Ramos (cell line): Measurements from ENCODE around the gene MCL1.
"Not testable (repeated sequence)": the region's sequence is repeated elsewhere in the genome, so short reads cannot be mapped to it uniquely, and the experiment has no call there.

Source experiments
- in situ Hi-C: fragments of 300-500 bp; cut with MboI; formaldehyde crosslinking; loops from one replicate; pipeline ENCODE4 v1.14.3; 2022; ENCODE audit warnings: low sequenced_read_pairs; ENCODE audit not compliant: unreplicated experiment

Gene MCL1

DNA sequence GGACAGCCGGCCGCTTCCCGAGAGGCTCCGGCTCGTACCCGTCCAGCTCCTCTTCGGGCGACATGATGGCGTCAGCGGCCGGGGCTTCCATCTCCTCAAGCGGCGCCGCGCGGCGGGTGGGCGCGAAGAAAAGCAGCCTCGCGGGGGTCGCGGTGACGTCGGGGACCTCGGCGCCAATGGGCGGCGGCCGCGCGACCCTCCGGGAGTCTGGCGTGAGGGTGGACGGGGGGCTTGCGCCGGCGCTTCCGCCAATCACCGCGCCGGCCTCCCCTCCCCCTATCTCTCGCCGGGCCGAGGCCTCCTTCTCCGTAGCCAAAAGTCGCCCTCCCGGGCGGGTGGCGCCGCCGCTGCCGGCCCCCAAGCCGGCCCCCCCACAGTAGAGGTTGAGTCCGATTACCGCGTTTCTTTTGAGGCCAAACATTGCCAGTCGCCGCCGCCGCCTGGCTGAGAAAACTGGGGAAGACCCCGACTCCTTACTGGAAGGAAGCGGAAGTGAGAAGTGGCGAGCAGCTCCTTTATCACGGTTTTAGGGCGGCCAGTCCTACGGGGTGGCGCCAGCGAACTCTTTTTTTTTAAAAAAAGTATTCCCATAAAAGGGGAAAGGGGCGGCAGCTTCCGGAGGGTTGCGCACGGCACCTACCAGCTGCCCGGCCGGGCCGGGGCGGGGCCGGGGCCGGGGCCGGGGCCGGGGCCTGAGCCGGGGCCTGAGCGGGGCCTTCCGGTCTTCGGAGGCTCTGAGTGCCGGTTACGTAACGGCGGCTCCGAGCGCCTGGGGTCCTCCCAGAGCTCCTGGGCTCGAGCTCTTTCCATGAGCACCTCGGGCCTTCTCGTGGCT, at the start of gene MCL1:
MCL1 (minus strand) TSS at position 501 of the 835 bp plus-strand sequence; CDS start at position 421, 80 bp downstream.
- in situ Hi-C loops: no loop called here

GRCh38 chr1:150628766-150629114, 49.3 kb upstream of the MCL1 start:
- in situ Hi-C loops: no loop called here

GRCh38 chr1:150627826-150628410, 48.5 kb upstream of the MCL1 start:
- in situ Hi-C loops: no loop called here

DNA sequence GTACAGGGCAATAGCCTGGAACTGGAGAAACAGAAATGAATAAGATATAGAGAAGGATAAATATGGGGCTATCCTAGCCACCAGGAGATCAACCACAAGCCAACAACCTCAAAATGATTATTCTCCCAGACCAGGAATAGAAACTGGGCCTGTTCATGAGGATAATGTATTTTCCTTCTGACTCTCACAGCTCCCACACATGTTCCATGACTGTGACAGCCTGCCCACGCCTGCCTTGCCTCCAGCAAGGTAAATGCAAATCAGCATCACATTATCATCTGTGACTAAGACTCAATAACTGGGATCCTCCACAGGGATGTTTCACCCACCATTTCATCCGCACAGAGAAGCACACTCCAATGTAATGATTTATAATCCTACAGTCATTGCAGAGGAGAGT, 46.7 kb upstream of the MCL1 start:
- in situ Hi-C loops: no loop called here

DNA sequence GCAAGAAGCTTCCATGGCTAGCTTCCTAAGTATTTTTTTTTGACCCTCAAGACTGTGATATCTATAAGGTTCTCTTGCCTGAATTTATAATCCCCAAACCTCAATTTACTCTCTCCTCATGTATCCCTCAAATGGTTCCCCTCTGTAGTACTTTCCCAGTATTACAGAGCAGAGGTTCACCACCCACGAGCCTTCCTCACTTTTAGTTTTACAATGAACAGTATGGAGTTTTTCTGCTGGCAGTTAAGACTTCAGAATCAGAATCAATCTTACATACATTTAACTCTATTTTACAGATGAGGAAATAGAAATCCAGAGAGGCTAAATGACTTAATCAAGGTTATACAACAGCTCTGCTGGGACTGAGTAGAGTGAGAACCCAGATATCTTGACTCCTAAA, 45.1 kb upstream of the MCL1 start:
- in situ Hi-C loops: not testable (repeated sequence)

DNA sequence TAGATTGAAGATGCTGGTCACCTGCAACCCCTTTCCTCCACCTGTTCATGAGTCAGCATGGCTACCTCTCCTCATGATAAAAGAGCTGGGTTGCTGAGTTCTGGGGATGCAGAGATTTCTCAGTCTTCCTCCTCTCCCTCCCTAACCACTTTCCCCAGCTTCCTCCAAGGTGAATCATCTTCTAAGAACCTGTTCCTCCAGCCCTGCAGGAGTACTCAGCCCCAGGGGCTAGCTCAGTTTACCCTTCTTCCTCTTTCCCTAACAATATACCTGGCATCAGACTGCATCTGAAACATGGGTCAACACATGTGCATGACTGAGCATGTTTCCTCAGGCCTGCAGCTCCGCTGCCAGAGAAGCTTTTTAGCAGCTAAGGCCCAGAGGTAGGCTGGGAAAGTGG, 44.7 kb upstream of the MCL1 start:
- in situ Hi-C loops: not testable (repeated sequence)

GRCh38 chr1:150622303-150622975, 43.0 kb upstream of the MCL1 start:
- in situ Hi-C loops: no loop called here

DNA sequence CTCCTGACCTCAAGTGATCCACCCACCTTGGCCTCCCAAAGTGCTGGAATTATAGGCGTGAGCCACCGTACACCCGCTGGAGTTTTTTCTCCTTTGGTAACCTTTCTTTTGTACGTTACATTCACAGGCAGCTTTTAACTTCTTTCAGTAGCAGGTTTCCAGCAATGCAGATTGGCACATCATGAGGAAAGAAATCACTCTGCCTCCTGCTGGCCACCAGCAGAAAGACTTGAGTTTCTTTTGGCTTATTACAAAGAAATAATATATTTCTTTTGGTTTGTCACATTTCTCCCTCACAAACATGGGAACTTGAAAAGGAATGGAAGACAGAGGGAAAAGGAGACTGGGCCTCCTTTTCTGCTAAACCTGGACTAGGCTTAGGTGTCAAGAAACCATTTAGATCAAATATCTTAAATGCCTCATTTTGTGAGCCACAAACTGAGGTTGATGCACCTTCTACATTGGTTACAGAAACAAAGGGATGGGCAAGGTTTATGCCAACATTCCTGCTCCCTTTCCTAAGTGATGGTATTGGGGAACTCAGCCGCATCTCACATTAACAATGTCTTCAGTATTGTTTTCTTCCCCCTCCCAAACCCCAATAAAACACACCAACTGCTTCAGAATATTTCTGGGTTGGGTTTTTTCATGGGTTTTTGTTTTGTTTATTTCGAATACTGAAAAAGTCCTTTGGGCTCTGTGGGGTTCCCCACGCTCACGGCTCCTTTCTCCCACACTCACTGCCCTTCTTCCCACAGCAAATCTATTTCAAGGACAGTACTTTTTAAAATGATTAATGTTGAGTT, 42.3 kb upstream of the MCL1 start:
- in situ Hi-C loops: no loop called here

DNA sequence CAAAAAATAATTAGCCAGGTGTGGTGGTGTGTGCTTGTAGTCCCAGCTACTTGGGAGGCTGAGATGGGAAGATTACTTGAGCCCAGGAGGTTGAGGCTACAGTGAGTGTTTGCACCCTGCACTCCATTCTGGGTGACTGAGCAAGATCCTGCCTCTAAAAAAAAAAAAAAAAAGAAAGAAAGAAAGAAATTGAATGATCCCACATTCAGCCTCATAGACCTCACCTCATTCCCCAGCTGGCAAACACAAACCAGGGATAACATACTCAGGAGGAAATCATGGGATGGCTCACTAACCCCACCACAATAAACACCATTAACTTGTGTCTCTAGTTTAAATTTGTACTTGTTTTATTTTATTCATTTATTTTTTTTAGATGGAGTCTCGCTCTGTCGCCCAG, 41.5 kb upstream of the MCL1 start:
- in situ Hi-C loops: no loop called here

DNA sequence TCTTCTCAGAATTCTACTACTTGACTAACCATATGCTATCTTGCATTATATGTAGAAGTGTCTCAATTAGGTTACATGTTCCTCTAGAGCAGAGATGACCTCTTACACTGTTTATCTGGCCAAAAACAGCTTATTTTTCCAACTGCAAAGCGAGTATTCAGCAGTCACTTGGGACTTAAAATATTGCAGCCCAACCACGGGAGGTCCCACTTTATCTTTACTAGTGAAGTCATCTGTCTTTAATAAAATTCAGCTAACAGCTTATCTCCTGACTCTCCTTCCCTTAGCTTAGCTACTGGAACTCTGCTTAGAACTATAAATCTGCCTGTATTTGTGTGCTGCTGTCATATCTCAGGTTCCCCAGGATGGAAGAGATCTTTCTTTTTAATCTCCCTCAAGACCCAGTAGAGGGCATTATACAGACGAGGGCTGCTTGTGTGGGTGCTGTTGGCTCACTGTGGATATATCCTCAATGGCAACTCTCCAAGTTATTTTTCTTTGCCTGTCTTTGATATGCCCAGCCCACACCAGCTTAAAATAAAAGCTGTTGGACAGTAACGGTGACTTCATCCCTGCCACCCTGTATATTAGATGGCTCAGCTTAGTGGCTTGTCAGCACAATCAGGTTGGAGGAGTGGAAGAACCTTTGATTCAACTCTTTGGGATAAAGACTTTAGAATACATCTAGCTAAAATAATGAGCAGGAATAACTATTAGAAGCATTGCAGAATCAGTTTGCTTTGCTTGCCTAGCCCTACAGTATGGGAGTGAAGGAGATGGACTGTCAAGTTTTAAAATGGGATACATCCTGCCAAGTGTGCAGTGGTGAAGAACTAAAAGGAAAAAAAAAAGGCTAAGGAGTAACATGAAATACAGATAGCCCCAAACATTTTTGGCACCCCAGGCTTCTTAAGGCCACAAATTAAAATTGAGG, 40.4 kb upstream of the MCL1 start:
- in situ Hi-C loops: loop anchor here (5.0 kb wide), 1 partner anchor 58 kb away; no protein-coding TSS in a partner anchor

- in situ Hi-C loops: loop anchor here (5.0 kb wide), 1 partner anchor 53 kb away; no protein-coding TSS in a partner anchor
Measured at GRCh38 chr1:150615346-150616201, 36.2 kb upstream of the MCL1 start.

DNA sequence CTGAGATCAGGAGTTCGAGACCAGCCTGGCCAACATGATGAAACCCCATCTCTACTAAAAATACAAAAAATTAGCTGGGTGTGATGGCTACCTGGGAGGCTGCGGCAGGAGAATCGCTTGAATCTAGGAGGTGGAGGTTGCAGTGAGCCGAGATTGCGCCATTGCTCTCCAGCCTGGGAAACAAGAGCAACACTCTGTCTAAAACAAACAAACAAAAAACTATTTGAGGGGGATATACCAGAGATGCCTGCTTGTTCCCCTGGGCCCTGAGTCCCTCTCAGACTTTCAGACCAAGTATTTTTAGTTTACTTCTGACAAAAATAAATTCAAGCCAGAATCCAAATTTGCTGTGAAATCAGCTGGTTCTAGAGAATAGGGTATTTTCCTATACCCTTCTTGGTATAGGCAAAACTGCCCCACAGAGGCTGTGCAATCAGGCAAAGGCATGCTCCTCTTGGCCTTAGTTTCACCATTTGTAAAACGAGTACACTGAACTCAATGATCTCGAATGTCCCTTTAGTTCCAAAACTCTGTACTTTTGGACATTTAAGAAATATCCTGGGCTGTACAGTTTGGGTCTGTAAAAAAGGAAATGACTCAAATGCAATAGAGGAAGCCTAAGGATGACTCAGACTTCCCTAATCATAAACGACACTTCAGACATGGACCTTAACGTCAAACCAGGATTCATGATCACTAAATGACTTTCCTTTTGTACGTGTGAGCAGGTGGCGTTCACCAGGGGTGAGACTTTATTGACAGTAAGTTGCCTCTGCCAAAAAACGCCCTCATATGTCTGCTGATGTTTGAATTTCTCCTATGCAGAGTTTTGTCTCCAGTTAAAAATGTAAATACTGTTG, 33.9 kb upstream of the MCL1 start:
- in situ Hi-C loops: no loop called here

DNA sequence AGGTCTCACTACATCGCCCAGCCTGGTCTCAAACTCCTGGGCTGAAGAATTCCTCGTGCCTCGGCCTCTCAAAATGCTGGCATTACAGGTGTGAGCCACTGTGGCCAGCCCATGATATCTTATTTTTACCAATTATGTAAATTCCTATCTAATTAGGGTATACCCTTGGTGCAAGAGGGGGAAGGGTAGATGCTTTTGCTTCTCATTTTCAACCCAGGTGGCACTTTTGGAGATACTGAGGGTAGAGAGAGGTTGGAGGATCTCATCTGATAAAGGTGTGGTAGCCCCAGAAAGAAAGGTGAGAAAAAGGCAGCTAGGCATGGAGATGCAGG, 32.6 kb upstream of the MCL1 start:
- in situ Hi-C loops: no loop called here

DNA sequence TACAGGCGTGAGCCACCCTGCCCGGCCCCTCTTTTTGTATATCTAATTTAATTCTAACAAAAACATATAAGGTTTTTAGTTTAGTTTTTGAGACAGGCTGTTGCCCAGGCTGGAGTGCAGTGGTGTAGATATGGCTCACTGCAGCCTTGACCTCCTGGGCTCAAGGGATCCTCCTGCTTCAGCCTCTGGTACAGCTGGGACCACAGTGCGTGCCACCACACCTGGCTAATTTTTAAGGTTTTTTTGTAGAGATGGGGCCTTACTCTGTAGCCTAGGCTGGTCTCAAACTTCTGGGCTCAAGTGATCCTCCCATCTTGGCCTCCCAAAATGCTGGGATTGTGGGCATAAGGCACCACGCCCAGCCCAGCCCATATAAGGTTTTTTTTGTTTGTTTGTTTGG, 31.2 kb upstream of the MCL1 start:
- in situ Hi-C loops: no loop called here

DNA sequence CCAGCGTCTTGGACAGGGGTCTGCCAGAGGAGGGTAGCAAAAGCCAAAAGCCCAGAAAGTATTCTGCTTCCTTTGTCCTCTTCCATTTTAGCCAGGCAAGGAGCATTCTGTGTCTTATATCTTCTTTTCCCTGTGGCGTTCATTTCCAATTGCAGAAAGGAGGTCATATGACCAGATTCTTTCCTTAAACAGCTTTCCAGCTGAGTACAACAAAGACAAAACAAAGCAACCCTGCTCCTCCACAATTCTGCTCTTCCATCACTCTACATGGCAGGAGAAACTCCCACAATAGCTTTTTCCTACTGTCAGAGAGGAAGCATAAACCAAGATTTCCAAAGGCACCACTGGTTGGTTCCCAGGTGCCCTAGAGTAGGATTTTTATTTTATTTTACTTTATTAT, 30.3 kb upstream of the MCL1 start:
- in situ Hi-C loops: no loop called here

DNA sequence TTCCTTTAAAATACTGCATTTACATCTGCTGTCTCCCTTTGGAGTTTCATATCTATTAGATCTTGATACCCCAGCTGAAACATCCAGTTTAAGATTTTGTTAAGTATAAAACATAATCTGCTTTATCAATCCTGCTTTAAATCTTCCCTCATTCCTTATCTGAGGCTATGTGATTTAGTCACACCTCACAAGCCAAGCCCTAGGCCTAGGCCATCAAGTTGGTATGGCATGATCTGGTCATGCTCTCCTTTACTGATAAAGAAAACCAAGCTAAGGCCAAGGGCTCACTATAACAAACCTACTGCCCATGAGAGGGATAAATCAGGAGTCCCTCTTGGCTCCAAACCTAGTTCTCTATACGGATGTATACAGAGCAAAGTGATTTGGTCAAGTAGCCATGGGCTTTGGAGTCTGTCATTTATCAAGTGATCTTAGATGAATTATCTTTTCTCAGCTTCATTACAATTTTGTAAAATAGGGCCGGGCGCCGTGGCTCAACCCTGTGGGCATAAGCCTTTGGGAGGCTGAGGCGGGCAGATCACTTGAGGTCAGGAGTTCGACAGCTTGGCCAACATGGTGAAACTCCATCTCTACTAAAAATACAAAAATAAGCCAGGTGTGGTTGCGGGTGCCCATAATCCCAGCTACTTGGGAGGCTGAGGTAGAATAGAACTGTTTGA, 27.2 kb upstream of the MCL1 start:
- in situ Hi-C loops: no loop called here

- in situ Hi-C loops: not testable (repeated sequence)
Measured at GRCh38 chr1:150605451-150605731, 26.0 kb upstream of the MCL1 start.

GRCh38 chr1:150604226-150604588, 24.8 kb upstream of the MCL1 start:
- in situ Hi-C loops: no loop called here
